GM19395 (cell line): ENCODE data around the gene SPG7.
A peak's percentile ranks its signal among the peaks of the same experiment; 100 is the strongest.

Experiments used
- ATAC-seq: cut with Tn5 transposase; IDR thresholded peaks from one replicate; pipeline ENCODE4 v1.9.1; 2021; ENCODE audit warnings: mild to moderate bottlenecking, moderate library complexity; ENCODE audit not compliant: unreplicated experiment

SPG7 gene

DNA sequence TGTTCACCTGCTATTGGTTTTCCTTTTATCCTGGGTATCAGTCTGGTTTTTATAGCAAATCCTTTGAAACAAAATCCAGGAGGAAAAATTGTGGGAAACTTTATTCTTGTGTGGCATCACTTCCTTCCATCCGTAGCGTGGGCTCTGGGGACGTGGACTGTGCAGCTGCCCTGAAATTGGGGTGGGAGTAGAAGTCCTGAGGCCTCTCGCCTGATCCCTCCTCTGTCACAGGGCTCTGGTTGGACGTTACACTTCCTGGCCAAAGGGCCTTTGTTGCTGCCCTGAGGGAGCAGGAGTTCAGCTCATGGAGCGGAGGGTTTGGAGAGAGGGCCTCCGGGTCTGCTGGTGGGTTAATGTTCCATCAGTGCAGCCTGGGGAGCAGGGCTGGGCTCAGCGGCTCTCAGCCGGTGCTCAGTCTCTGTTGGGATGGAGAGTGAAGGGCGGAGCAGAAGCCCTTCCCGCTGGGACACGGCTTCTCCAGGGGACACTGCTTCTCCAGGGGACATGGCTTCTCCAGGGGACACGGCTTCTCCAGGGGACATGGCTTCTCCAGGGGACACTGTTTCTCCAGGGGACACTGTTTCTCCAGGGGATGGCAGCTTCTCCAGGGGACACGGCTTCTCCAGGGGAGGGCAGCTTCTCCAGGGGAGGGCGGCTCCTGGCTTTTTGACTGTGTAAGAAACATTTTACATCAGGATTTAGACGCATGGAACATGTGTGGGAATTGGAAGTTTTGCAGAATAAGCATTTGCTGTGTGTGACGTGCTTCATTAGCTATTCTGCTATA, 37.0 kb downstream of the SPG7 start:
- no peak for ATAC-seq

GRCh38 chr16:89545831-89546574, 37.8 kb downstream of the SPG7 start:
- ATAC-seq: no peak

GRCh38 chr16:89546781-89547180, 38.6 kb downstream of the SPG7 start:
- ATAC-seq: no peak

GRCh38 chr16:89547291-89547690, 39.1 kb downstream of the SPG7 start:
- no peak for ATAC-seq

DNA sequence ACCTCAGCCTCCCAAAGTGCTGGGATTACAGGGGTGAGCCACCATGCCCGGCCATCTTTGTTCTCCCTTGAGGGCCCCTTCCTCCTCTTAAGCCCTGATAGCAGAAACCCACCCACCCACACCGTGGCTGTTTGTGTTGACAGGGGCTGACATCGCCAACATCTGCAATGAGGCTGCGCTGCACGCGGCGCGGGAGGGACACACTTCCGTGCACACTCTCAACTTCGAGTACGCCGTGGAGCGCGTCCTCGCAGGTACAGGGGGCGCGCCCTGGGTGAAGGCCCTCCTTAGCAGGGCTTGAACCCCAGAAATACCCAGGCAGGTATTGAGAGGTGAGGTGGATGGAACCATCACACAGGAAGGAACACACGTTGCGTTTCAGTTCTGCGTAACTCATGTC, 39.7 kb downstream of the SPG7 start:
- ATAC-seq: no peak

DNA sequence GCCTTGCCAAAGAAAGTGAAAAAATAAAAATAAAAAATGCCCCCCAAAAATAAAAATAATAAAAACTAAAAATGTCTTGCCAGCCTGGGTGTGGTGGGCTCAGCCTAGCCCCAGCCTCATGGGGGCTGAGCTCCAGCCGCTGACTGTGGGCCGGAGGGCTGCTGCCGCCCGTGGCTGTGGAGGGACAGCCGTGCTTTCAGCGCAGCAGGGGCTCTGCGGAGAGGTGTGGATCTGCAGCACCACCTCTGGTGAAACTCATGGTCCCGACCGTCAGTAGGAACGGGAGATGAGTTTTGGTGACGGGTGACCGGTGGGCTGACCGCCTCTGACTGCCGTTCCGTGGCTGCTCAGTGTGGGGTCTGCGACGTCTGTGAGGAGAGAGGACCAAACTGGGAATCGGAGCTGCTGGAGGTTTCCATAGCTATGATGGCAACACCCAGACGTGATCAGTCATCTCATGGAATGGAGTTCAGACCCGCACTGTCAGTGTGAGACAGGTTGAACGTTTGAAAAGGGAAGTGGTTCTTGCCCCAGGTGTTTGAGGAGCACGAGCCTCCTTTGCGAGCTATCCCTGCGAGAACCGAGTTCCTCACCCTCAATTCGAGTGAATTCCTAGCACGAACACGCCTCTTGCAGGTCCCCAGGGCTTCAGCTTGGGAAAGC, 40.3 kb downstream of the SPG7 start:
- no peak for ATAC-seq

DNA sequence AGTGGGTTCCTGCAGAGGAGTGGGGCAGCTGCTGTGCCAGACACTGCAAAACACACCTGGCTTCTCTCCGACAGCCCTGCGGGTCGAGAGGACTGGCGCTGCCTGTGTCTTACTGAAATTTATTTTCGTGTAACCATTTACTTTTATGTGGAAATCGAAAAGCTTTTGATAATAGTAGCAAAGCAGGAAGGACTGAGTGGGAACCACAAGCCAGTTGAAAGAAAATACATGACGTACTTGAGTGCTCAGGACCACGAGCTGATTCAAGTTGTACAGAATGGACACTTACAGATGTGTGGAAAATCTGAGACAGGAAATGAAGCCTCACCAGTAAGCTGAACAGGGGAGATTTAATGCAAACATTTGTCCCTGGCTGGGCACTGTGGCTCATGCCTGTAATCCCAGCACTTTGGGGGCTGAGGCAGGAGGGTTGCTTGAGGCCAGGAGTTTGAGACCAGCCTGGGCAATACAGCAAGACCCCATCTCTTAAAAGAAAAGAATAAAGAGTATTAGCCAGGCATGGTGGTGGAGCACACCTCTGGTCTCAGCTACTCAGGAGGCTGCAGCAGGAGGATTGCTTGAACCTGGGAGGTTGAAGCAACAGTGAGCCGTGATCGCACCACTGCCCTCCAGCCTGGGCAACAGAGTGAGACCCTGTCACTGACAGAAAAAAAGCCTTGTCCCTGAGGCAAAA, 41.0 kb downstream of the SPG7 start:
- no peak for ATAC-seq

GRCh38 chr16:89550421-89551007, 42.3 kb downstream of the SPG7 start:
- no peak for ATAC-seq

GRCh38 chr16:89552329-89552728, 44.1 kb downstream of the SPG7 start:
- no peak for ATAC-seq

GRCh38 chr16:89552913-89553312, 44.7 kb downstream of the SPG7 start:
- ATAC-seq: no peak

- no peak for ATAC-seq
These were observed 45.5 kb downstream of the SPG7 start for GRCh38 chr16:89553733-89554132.

- no peak for ATAC-seq
These were observed 46.1 kb downstream of the SPG7 start for GRCh38 chr16:89554343-89554742.

- ATAC-seq: no peak
These were observed 47.1 kb downstream of the SPG7 start for GRCh38 chr16:89555265-89555664.

- no peak for ATAC-seq
These were observed 47.6 kb downstream of the SPG7 start for GRCh38 chr16:89555780-89556179.

GRCh38 chr16:89556750-89557689, 48.8 kb downstream of the SPG7 start:
- ATAC-seq: no peak

- ATAC-seq: no peak
These were observed 49.7 kb downstream of the SPG7 start for GRCh38 chr16:89557690-89558490.

GRCh38 chr16:89560378-89561141, 52.4 kb downstream of the SPG7 start, which contains the start of gene RPL13:
RPL13 (plus strand) TSS chr16:89560682; CDS start chr16:89560960, 278 bp downstream.
- ATAC-seq: peak; percentile 78
